Natural killer cell treated with Interleukin-12 subunit alpha and Interleukin-12 subunit beta and Interleukin-15 and Interleukin-18, amount 100 ng/mL, for 72 hours (primary cell): Measurements from ENCODE around the gene AK9. TPM values are rescaled to one million over a fixed set of nuclear protein-coding genes. Genes with fewer than 3 reads are reported as not detected.
A peak's percentile ranks its signal among the peaks of the same experiment; 100 is the strongest.
"Not testable (repeated sequence)": the region's sequence is repeated elsewhere in the genome, so short reads cannot be mapped to it uniquely, and the experiment has no call there.

ENCODE experiments used
- ATAC-seq, 2 donors: fragments of 150-1000 bp; cut with Tn5 transposase in 1 of 2; sonication (Bioruptor Pico), chemical (Tn5 transposase) in 1 of 2; 2 replicates each; pipeline ENCODE4 v1.10.0; 2021
- DNase-seq: peaks from one replicate; pipeline ENCODE4 v3.0.0; 2022; ENCODE audit warnings: low spot score
- H3K27ac Mint-ChIP-seq, 2 donors: 1 replicate in 1 of 2; 2 replicates in 1 of 2; pipeline ENCODE4 v1.8.0; 2022; ENCODE audit warnings: mixed read lengths in 2 of 2, mild to moderate bottlenecking in 1 of 2, moderate library complexity in 1 of 2
- H3K27me3 Mint-ChIP-seq, 2 donors: 1 replicate in 1 of 2; 2 replicates in 1 of 2; pipeline ENCODE4 v1.8.0; 2022; ENCODE audit warnings: mixed read lengths in 2 of 2
- H3K36me3 Mint-ChIP-seq: one replicate; pipeline ENCODE4 v1.8.0; 2022; ENCODE audit warnings: mixed read lengths
- H3K4me1 Mint-ChIP-seq, 2 donors: 1 replicate in 1 of 2; 2 replicates in 1 of 2; pipeline ENCODE4 v1.8.0; 2022; ENCODE audit warnings: low read depth in 2 of 2, mixed read lengths in 2 of 2, mild to moderate bottlenecking in 1 of 2
- H3K4me3 Mint-ChIP-seq: one replicate; pipeline ENCODE4 v1.8.0; 2022; ENCODE audit warnings: mixed read lengths
- H3K9me3 Mint-ChIP-seq: 2 replicates; pipeline ENCODE4 v1.8.0; 2022; ENCODE audit warnings: mixed read lengths
- total RNA-seq, 2 donors: library from RNA; stranded (reverse); gene quantifications; one replicate each; pipeline ENCODE4 v1.2.3, GENCODE V29; 2022

AK9 gene
- total RNA-seq, 2 donors from 2014 or later = 7.3 to 8.4 TPM

DNA sequence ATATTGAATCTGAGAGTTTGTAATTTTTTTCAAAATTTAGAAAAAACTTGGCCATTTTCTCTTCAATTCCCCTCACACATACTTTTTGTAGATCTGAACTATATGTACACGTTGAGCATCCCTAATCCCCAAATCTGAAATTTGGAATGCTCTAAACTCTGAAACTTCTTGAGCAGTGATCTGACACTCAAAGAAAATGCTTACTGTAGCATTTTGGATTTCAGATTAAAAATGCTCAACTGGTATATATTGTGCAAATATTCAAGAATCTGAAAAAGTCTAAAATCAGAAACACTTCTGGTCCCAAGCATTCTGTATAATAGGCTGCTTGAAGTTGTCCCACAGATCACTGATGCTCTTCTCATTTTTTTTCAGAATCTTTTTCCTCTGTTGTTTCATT lies 129.2 kb downstream of the AK9 start:
- DNase-seq = no peak

DNA sequence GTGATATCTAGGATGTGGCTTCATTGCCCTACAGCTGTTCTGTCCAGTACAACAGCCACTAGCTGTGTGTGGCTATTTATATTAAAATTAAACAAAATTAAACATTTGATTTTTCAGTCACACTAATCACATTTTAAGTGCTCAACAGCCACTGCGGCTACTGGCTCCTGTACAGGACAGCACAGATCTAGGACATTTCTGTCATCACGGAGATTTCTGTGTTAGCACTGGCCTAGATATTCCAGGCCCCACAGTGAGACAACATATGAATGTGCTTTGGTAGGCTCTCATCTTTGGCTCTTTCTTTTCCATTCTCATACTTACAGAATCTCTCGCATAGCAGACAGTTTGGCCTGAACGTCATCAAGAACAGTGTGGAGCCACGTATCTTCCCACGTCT lies 159.6 kb downstream of the AK9 start:
- DNase-seq = no peak
- H3K27me3 Mint-ChIP-seq = no peaks in the 10 kb centered on the region
- H3K36me3 Mint-ChIP-seq = no peaks in the 10 kb centered on the region
- no peak overlapping the region for H3K4me3 Mint-ChIP-seq
- H3K4me1 Mint-ChIP-seq = peaks cover 0 to 3% of the 10 kb centered on the region in 2 donors
- no peaks in the 10 kb centered on the region for H3K9me3 Mint-ChIP-seq
- no peak overlapping the region for H3K27ac Mint-ChIP-seq
- ATAC-seq = peak in 1 of 2 donors; percentile 15

More for the DNA sequence above, 129.2 kb downstream of the AK9 start:
- Mint-ChIP-seq H3K4me1 (no peaks in the 10 kb centered on the region), H3K27ac (no peak overlapping the region), H3K36me3 (peaks cover 22% of the 10 kb centered on the region), H3K9me3 (peaks cover 1% of the 10 kb centered on the region), H3K27me3 (no peaks in the 10 kb centered on the region), H3K4me3 (no peak overlapping the region)
- ATAC-seq = no peak

DNA sequence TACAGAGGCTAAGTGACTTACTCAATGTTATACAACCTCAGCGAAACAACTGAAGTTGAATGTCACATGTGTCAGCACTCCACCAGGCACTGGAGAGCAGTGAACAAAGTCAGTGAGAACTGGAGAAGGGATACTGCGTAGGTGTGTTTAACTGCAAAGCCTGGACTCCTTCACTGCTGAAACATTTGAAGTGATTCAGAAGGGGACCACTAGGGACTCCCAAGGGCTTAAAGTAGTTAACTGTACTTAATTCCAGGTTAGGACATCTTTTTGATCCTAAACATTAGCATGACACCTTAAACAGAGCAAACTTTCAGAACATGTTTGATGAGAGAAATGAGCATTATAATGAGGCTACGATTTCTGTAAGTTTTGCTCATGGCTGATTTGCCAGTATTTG lies 163.0 kb downstream of the AK9 start:
- H3K4me1 Mint-ChIP-seq = peaks cover 0 to 3% of the 10 kb centered on the region in 2 donors
- ATAC-seq (no peak), DNase-seq (no peak)
- H3K36me3 Mint-ChIP-seq = peaks cover 14% of the 10 kb centered on the region
- no peaks in the 10 kb centered on the region for H3K9me3 Mint-ChIP-seq
- H3K27ac Mint-ChIP-seq = no peak overlapping the region
- H3K4me3 Mint-ChIP-seq = no peak overlapping the region
- no peaks in the 10 kb centered on the region for H3K27me3 Mint-ChIP-seq

DNA sequence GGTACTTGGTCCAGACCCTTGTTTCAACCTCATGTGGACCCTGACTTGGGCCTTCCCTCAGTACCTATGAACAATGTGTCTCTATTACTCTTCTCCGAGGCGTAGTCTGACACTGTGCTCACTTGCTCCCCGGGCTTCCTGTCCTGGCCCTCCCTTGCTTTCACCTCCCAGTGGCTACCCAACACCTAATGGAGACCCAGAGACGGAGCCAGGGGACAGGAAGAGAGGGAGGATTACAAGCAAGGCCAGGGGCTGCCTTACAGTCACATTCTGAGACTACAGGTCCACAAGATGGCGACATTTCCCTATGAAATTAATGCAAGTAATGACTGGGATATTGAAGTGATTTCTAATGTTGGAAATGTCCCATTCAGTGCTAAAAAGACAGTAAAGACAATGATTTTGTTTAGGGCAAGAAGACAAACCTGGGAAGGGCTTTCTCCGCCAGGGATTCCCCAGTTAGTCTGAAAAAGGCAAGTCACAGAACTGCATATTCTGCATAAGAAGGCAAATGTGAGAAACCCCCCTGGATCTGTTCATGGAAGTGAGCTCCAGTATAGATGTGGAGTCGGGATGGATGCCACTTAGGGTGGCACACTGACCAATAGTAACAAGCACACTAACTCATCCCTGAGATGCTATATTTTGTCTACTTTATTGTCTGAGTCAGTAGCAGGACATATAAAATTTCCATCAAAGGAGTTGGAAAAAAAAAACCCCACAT lies 163.9 kb downstream of the AK9 start:
- Mint-ChIP-seq H3K27me3 (no peaks in the 10 kb centered on the region), H3K27ac (no peak overlapping the region), H3K36me3 (peaks cover 14% of the 10 kb centered on the region), H3K9me3 (no peaks in the 10 kb centered on the region), H3K4me3 (no peak overlapping the region), H3K4me1 (peaks cover 0 to 3% of the 10 kb centered on the region in 2 donors)
- DNase-seq (no peak), ATAC-seq (peak; percentile 51 to 52)

DNA sequence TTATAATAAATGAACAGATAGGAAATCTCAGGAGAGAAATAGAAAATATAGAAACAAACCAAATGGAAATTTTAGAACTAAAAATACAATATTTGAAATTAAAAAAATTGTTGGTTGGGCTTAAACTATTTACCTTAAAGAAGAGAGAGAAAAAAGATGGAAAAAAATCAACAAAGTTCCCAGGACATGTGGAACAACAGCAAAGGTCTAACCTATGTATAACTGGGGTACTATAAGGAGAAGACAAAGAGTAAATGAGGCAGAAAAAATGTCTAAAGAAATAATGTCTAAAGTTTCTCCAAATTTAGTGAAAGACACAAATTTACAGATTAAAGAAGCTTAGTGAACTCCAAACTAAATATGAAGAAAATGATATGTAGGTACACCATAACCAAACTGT lies 166.9 kb downstream of the AK9 start:
- H3K27ac Mint-ChIP-seq = no peak overlapping the region
- H3K4me1 Mint-ChIP-seq = peaks cover 9 to 11% of the 10 kb centered on the region in 2 donors
- no peak overlapping the region for H3K4me3 Mint-ChIP-seq
- H3K9me3 Mint-ChIP-seq = no peaks in the 10 kb centered on the region
- ATAC-seq (no peak), DNase-seq (no peak)
- no peaks in the 10 kb centered on the region for H3K27me3 Mint-ChIP-seq
- peaks cover 14% of the 10 kb centered on the region for H3K36me3 Mint-ChIP-seq

DNA sequence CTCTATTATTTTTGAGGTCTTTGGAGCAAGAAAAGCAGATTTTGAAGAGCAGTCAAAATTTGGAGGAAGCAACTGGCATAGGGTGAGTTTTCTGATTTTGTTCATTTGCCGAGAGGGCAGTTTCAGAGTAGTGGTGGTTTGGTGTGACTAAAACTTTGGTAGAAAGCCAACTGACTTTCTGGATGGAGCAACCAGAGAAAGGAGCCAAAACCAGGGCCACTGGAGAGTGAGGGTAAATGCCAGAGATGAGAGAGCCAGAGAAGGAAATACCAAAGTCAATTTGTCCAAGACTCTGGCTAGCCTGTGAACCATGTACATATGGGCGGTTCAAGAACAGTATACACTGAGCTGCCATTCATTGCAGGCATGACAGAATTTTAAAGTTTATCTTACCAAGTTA lies 167.5 kb downstream of the AK9 start:
- Mint-ChIP-seq H3K4me3 (no peak overlapping the region), H3K4me1 (peaks cover 9 to 11% of the 10 kb centered on the region in 2 donors), H3K36me3 (peaks cover 14% of the 10 kb centered on the region), H3K27ac (no peak overlapping the region), H3K27me3 (no peaks in the 10 kb centered on the region), H3K9me3 (no peaks in the 10 kb centered on the region)
- ATAC-seq (no peak), DNase-seq (no peak)

DNA sequence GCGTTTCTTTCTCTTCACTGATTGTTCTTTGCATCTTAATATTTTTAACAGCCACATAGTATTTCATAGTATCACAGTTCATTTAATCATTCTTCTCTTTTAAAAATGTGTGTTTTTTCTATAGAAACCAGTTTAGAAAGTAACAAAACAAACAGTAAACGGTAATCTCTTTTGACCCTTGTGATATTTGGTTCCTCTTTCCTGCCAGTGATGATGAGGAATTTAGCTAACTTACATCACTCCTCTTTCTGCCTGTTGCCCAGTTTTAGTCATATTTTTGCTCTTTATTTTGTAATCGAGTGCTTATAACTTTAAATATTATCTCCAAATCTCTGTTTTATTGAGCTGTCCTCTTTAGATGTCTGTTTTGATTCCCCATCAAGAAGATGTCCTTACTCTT lies 169.9 kb downstream of the AK9 start:
- H3K4me3 Mint-ChIP-seq = no peak overlapping the region
- DNase-seq (no peak), ATAC-seq (no peak)
- H3K36me3 Mint-ChIP-seq = peaks cover 14% of the 10 kb centered on the region
- peaks cover 2% of the 10 kb centered on the region for H3K9me3 Mint-ChIP-seq
- H3K4me1 Mint-ChIP-seq = peaks cover 16 to 19% of the 10 kb centered on the region in 2 donors
- no peaks in the 10 kb centered on the region for H3K27me3 Mint-ChIP-seq
- H3K27ac Mint-ChIP-seq = no peak overlapping the region

DNA sequence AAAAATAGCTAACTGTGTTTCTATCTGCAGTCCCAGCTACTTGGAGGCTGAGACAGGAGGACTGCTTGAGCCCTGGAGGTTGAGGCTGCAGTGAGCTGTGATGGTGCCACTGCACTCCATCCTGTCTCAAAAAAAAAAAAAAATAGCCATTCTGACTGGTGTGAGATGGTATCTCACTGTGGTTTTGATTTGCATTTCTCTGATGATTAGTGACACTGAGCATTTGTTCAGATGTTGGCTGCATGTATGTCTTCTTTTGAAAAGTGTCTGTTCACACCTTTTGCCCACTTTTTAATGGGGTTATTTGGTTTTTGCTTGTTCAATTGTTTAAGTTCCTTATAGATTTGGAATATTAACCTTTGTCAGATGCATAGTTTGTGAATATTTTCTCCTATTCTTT lies 171.4 kb downstream of the AK9 start:
- H3K9me3 Mint-ChIP-seq, H3K27ac Mint-ChIP-seq, DNase-seq, H3K27me3 Mint-ChIP-seq, H3K4me3 Mint-ChIP-seq: not testable (repeated sequence)
- peaks cover 14% of the 10 kb centered on the region for H3K36me3 Mint-ChIP-seq
- ATAC-seq = peak in 1 of 2 donors; percentile 38
- H3K4me1 Mint-ChIP-seq = peaks cover 25 to 31% of the 10 kb centered on the region in 2 donors

DNA sequence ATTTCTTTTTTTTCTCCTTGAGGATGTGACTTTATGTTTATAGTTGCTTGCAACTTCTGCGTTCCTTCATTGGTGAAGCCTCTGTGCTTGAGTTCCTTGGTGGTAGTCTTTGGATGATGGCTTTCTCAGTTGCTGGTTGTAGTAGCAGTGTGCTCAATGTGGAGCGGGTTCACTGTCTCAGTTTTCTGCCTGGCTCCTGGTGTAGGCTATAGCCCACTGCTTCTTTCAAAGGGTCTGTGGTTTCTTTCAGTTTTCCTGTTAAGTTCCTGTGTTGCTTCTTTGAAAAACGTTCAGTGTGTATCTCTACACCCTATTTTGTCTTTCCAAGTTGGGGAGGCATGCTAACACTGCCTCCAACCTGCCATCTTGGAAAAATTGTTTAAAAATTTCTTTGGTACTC lies 174.1 kb downstream of the AK9 start:
- DNase-seq = no peak
- Mint-ChIP-seq H3K36me3 (no peaks in the 10 kb centered on the region), H3K9me3 (peaks cover 2% of the 10 kb centered on the region), H3K27me3 (no peaks in the 10 kb centered on the region), H3K4me3 (peak overlapping the region; percentile 60), H3K4me1 (peaks cover 25 to 31% of the 10 kb centered on the region in 2 donors), H3K27ac (peak overlapping the region in 1 of 2 donors; percentile 10)
- ATAC-seq = no peak

DNA sequence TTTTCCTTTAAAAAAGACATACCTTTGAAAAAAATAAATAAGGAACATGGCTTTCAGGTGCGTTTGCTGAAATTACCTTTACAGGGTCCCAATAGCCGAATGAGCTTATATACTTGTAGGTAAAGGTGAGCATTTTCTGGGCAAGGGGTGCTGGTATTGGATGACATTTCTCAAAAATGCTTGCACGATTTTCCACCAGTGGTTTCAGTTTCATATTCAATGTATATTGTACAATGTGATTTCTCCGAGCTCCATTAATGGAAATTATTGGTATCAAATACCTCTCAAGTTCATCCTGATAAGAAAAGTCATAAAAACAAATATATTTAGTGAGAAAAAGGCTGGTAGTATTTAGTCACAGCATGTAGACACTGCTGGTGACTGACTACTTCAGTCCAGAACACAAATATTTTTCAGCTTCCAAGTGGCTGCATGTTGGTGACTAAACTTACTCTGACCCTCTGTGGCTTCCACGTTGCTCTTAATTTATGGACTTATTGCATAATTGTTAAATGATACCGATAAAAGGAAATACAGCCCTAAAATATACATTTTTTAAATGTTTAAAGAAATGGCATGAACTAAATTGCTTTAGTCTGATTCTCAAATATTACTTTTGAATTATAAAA lies 175.1 kb downstream of the AK9 start:
- H3K27ac Mint-ChIP-seq = peak overlapping the region; percentile 6 to 10
- H3K9me3 Mint-ChIP-seq = peaks cover 2% of the 10 kb centered on the region
- peak overlapping the region; percentile 60 for H3K4me3 Mint-ChIP-seq
- peaks cover 25 to 31% of the 10 kb centered on the region in 2 donors for H3K4me1 Mint-ChIP-seq
- ATAC-seq = no peak
- no peaks in the 10 kb centered on the region for H3K36me3 Mint-ChIP-seq
- DNase-seq = no peak
- H3K27me3 Mint-ChIP-seq = no peaks in the 10 kb centered on the region

DNA sequence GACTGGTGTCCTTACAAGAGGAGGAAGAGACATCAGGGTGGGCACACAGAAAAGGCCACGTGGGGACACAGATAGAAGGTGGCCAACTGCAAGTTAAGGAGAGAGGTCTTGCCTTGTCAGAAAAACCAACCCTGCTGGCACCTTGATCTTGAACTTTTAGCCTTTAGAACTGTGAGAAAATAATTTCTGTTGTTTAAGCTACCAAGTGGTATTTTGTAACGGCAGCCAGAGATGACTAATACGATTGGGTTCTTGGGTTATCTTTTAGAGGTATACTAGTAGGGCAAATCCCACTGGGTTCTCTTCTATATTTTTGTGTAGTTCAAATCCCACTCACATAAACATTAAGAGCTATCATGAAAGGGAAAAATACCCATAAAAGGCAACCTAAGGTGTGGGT lies 176.1 kb downstream of the AK9 start:
- ATAC-seq = no peak

DNA sequence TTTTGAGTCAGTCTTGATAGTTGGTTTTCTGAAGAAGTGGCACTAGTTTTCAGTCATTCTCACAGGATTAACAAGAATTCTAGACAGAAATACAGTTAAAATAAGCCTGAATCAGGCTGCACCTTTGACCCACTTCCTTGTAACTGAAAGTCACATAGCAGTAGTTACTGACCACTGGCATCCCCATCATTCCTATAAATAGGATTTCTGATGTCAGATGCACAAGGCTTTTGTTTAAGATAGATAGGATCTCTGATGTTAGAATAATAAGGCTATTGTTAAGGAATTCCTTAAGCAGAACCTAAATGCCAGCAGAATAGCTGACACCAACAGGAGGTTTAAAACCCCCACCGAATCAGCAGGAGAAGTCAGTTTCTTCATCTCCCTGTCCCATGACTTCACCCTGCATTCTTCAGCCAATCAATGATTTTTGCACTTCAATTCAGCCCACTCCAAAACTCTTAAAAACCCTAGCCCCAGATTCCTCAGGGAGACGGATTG lies 177.4 kb downstream of the AK9 start:
- no peak overlapping the region for H3K4me3 Mint-ChIP-seq
- peaks cover 2% of the 10 kb centered on the region for H3K9me3 Mint-ChIP-seq
- ATAC-seq = no peak
- H3K4me1 Mint-ChIP-seq = peaks cover 17 to 22% of the 10 kb centered on the region in 2 donors
- no peaks in the 10 kb centered on the region for H3K36me3 Mint-ChIP-seq
- H3K27me3 Mint-ChIP-seq = no peaks in the 10 kb centered on the region
- DNase-seq = no peak
- no peak overlapping the region for H3K27ac Mint-ChIP-seq

More for the DNA sequence above, 176.1 kb downstream of the AK9 start:
- H3K9me3 Mint-ChIP-seq = peaks cover 2% of the 10 kb centered on the region
- peak overlapping the region; percentile 60 for H3K4me3 Mint-ChIP-seq
- H3K4me1 Mint-ChIP-seq = peaks cover 20 to 26% of the 10 kb centered on the region in 2 donors
- H3K36me3 Mint-ChIP-seq = no peaks in the 10 kb centered on the region
- no peak for DNase-seq
- peak overlapping the region; percentile 6 to 10 for H3K27ac Mint-ChIP-seq
- H3K27me3 Mint-ChIP-seq = no peaks in the 10 kb centered on the region

DNA sequence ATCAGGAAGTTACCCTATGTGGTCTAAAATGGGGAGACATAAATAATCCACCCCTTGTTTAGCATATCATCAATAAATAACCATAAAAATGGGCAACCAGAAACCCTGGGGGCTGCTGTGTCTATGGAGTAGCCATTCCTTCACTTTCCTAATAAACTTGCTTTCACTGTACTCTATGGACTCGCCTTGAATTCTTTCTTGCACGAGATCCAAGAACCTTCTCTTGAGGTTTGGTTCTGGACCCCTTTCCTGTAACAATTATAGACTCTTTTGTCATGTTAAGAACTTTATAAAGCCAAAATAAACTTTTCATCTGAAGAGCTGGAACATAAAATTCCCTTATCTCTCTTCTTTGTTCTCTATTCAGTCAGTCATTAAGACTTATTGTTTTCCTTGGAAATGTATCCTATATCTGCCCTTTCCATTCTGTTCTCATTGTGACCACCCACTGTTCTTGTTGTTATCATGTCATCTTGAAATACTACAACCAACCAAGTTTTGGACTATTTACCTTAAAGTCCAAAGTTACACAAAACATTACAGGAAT lies 178.7 kb downstream of the AK9 start:
- Mint-ChIP-seq H3K9me3 (peaks cover 2% of the 10 kb centered on the region), H3K27ac (no peak overlapping the region), H3K4me1 (peaks cover 17 to 22% of the 10 kb centered on the region in 2 donors), H3K4me3 (no peak overlapping the region), H3K27me3 (no peaks in the 10 kb centered on the region), H3K36me3 (no peaks in the 10 kb centered on the region)
- no peak for DNase-seq
- no peak for ATAC-seq

DNA sequence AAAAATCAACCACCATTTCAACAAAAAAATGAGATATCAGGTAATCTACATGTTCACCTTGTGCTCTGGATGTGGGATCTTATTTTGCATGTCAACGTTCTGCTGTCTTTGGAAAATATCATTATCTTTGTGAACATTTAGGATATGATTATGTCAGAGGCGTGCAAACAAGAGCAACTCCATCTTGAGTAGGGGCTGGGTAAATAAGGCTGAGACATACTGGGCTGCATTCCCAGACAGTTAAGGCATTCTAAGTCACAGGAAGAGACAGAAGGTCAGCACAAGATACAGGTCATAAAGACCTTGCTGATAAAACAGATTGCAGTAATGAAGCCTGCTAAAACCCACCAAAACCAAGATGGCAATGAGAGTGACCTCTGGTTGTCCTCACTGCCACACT lies 179.2 kb downstream of the AK9 start:
- no peak for ATAC-seq
- no peaks in the 10 kb centered on the region for H3K36me3 Mint-ChIP-seq
- no peak overlapping the region for H3K4me3 Mint-ChIP-seq
- H3K9me3 Mint-ChIP-seq = peaks cover 2% of the 10 kb centered on the region
- H3K4me1 Mint-ChIP-seq = peaks cover 15 to 19% of the 10 kb centered on the region in 2 donors
- no peaks in the 10 kb centered on the region for H3K27me3 Mint-ChIP-seq
- no peak overlapping the region for H3K27ac Mint-ChIP-seq
- no peak for DNase-seq
